Measurements from ENCODE around the gene CRACR2B. TPM values are rescaled to one million over a fixed set of nuclear protein-coding genes. Genes with fewer than 3 reads are reported as not detected.

Gene CRACR2B
- total RNA-seq, 6 experiments from 2014 or later = 0.63 to 2.2 (median 1.2) TPM

GRCh38 chr11:832529-833113 lies 4.9 kb downstream of the CRACR2B start, which contains the start of gene CD151:
Gene CD151, plus strand, starts transcription at chr11:832952. Its CDS starts 3,118 bp downstream, at chr11:836070.
- no peak for TF ChIP-seq CTCF (IDR thresholded peaks at IDR 0.05)
- Mint-ChIP-seq H3K27ac (peak within 1 kb of the TSS; percentile 95), H3K36me3 (ENCODE audit: low read depth) (peaks cover 8% of the 10 kb centered on the region), H3K27me3 (ENCODE audit: insufficient read depth) (peaks cover 22% of the 10 kb centered on the region), H3K4me3 (peak within 1 kb of the TSS; percentile 95), H3K9me3 (no peaks in the 10 kb centered on the region), H3K4me1 (ENCODE audit: low read depth) (peaks cover 29% of the 10 kb centered on the region)
- DNase-seq = no peak

DNA sequence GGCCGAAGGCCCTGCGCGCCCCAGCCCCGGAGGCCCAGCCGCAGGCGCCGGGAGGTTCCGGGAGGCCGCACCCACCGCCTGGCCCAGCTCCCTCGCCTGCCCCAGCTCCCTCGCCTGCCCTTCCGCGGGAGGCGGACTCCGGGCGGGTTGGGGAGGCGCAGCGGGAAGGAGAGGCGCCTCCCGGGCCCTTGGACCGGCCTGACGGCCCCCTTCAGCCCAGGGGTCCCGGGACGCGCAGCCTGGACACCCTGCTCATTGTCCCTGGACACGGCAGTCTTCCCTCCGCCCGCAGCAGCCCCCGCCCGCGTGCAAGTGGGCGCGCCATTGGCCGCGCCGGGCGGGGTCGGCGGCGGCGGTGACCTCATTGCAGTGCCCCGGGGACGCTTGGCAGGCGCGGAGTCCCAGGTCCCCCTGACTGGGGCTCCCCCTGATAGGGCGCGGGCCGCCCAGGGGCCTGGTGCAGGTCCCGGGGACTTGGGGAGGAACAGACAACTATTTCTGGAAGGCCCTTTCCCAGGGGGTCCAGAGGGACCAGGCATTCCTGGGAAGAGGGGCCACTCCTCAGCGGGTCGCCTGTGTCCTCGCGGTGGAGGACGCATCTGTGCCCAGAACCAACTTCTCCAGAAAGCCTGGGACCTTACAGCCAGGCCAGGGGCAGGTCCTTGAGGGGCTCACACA lies 5.5 kb downstream of the CRACR2B start:
- H3K4me1 Mint-ChIP-seq (ENCODE audit: low read depth) = peaks cover 29% of the 10 kb centered on the region
- H3K27ac Mint-ChIP-seq = peak overlapping the region; percentile 95
- DNase-seq = no peak
- H3K4me3 Mint-ChIP-seq = peak overlapping the region; percentile 95
- no peaks in the 10 kb centered on the region for H3K9me3 Mint-ChIP-seq
- no peak for TF ChIP-seq CTCF (IDR thresholded peaks at IDR 0.05)
- H3K36me3 Mint-ChIP-seq (ENCODE audit: low read depth) = peaks cover 8% of the 10 kb centered on the region
- H3K27me3 Mint-ChIP-seq (ENCODE audit: insufficient read depth) = peaks cover 21% of the 10 kb centered on the region

GRCh38 chr11:833849-834311 lies 6.2 kb downstream of the CRACR2B start:
- Mint-ChIP-seq H3K27me3 (ENCODE audit: insufficient read depth) (peaks cover 24% of the 10 kb centered on the region), H3K4me3 (peak overlapping the region; percentile 95), H3K4me1 (ENCODE audit: low read depth) (peaks cover 34% of the 10 kb centered on the region), H3K36me3 (ENCODE audit: low read depth) (peaks cover 8% of the 10 kb centered on the region), H3K27ac (peak overlapping the region; percentile 95), H3K9me3 (no peaks in the 10 kb centered on the region)
- peak; percentile 73 for DNase-seq
- no peak for TF ChIP-seq CTCF (IDR thresholded peaks at IDR 0.05)

- Mint-ChIP-seq H3K27me3 (ENCODE audit: insufficient read depth) (peaks cover 28% of the 10 kb centered on the region), H3K4me1 (ENCODE audit: low read depth) (peaks cover 38% of the 10 kb centered on the region), H3K4me3 (peak overlapping the region; percentile 95), H3K9me3 (no peaks in the 10 kb centered on the region), H3K36me3 (ENCODE audit: low read depth) (peaks cover 11% of the 10 kb centered on the region), H3K27ac (peak overlapping the region; percentile 95)
- DNase-seq = peak; percentile 77
- TF ChIP-seq CTCF (IDR thresholded peaks at IDR 0.05) = peak; percentile 19; the same call in 1 of the 2 replicates
These were observed 6.9 kb downstream of the CRACR2B start for GRCh38 chr11:834371-835316.

DNA sequence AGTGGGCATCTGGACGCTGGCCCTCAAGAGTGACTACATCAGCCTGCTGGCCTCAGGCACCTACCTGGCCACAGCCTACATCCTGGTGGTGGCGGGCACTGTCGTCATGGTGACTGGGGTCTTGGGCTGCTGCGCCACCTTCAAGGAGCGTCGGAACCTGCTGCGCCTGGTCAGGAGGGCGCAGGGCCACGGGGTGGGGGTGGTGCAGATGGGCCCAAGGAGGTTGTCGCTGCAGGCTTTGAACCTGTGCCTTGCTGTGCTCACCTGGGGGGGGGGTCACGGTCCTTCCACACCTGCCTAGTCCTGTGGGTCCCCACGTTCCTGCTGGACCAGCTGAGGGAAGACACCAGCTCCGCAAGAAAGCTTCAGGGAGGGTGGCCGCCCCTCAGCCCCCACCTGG lies 8.6 kb downstream of the CRACR2B start:
- H3K4me3 Mint-ChIP-seq = no peak overlapping the region
- H3K9me3 Mint-ChIP-seq = 0 out of 2 replicates have a peak, but pooled peaks cover 6% of the 10 kb centered on the region
- no peak overlapping the region; the same call in 1 of the 2 replicates for H3K27ac Mint-ChIP-seq
- peaks cover 27% of the 10 kb centered on the region for H3K36me3 Mint-ChIP-seq (ENCODE audit: low read depth)
- peaks cover 51% of the 10 kb centered on the region for H3K4me1 Mint-ChIP-seq (ENCODE audit: low read depth)
- peaks cover 43% of the 10 kb centered on the region for H3K27me3 Mint-ChIP-seq (ENCODE audit: insufficient read depth)
- no peak for TF ChIP-seq CTCF (IDR thresholded peaks at IDR 0.05)
- no peak for DNase-seq

Measured in HFFc6 (cell line).